Endothelial cell of umbilical vein (primary cell): ENCODE measurements around the gene TMEM138. TPM values are rescaled to one million over a fixed set of nuclear protein-coding genes. Genes with fewer than 3 reads are reported as not detected.

ENCODE experiments used
- BruUV-seq: library from RNA; stranded (reverse); fragments of 400-500 nt; replicated peaks from 2 replicates; lab custom pipeline; 2021; lab: Mats Ljungman, UMichigan
- CTCF ChIA-PET: fragments of 300-600, 350-600 bp; sonication (Branson Sonifier 250); formaldehyde crosslinking; loops from one replicate; lab custom pipeline; 2021; ENCODE audit warnings: antibody characterized with exemption, inconsistent platforms; lab: Charles Lee
- POLR2A ChIA-PET: fragments of 300-600, 350-600 bp; sonication (Branson Sonifier 250); formaldehyde crosslinking; loops from one replicate; lab custom pipeline; 2021; ENCODE audit warnings: antibody characterized with exemption, inconsistent platforms; lab: Charles Lee
- DNase-seq: peaks from one replicate; pipeline ENCODE4 v3.0.0-alpha.2; 2011; ENCODE audit warnings: low read depth, low spot score
- FAIRE-seq: peaks from 2 replicates; lab custom pipeline; 2011; peaks lifted over from hg19 to GRCh38; lab: Jason Lieb, UNC
- H2AFZ ChIP-seq: 2 replicates; pipeline ENCODE4 v1.6.0; 2012; ENCODE audit warnings: low read depth, low read length, control low read depth, inconsistent platforms
- H3K27ac ChIP-seq: 2 replicates; pipeline ENCODE4 v1.5.1; 2011; ENCODE audit warnings: low read depth, mild to moderate bottlenecking, control low read depth, low read length, moderate library complexity; ENCODE audit not compliant: insufficient read depth
- H3K27me3 ChIP-seq, 2 experiments: 2 replicates each; pipeline versions ENCODE4 v1.6.0 to v1.6.1; 2011; ENCODE audit warnings: low read length in 2 of 2, mixed read lengths in 1 of 2; ENCODE audit not compliant: control insufficient read depth in 2 of 2, insufficient read depth in 2 of 2
- H3K36me3 ChIP-seq, 2 experiments: 2 replicates in 1 of 2; 3 replicates in 1 of 2; pipeline ENCODE4 v1.5.1; 2011; ENCODE audit warnings: low read length in 2 of 2, mild to moderate bottlenecking in 1 of 2, moderate library complexity in 1 of 2; ENCODE audit not compliant: control insufficient read depth in 2 of 2, insufficient read depth in 2 of 2; ENCODE audit errors: extremely low read depth in 1 of 2
- H3K4me1 ChIP-seq: 3 replicates; pipeline ENCODE4 v1.5.1; 2011; ENCODE audit warnings: mild to moderate bottlenecking, low read length; ENCODE audit not compliant: control insufficient read depth, insufficient read depth; ENCODE audit errors: extremely low read depth
- H3K4me2 ChIP-seq: 2 replicates; pipeline ENCODE4 v1.6.1; 2011; ENCODE audit warnings: low read length, control low read depth, mixed read lengths; ENCODE audit not compliant: insufficient read depth
- H3K4me3 ChIP-seq, 3 experiments: fragments of 200-600 bp in 1 of 3; sonication (generic), shearing (Covaris generic) in 1 of 3; replicated peaks in 1 of 3; 2 replicates each; pipeline ENCODE4 v1.5.1; 2011 to 2016; ENCODE audit warnings: control low read depth in 3 of 3, low read length in 3 of 3, mild to moderate bottlenecking in 2 of 3, inconsistent platforms in 1 of 3, low read depth in 1 of 3, moderate library complexity in 1 of 3; ENCODE audit not compliant: insufficient read depth in 1 of 3
- H3K79me2 ChIP-seq: 2 replicates; pipeline ENCODE4 v1.6.0; 2012; ENCODE audit warnings: low read length, inconsistent platforms; ENCODE audit not compliant: control insufficient read depth, insufficient read depth
- H3K9ac ChIP-seq: replicated peaks from 2 replicates; pipeline ENCODE3; 2011; ENCODE audit warnings: low read length, control low read depth; ENCODE audit not compliant: insufficient read depth; ENCODE audit errors: extremely low read depth
- H3K9me1 ChIP-seq: replicated peaks from 3 replicates; pipeline ENCODE4 v1.6.0; 2011; ENCODE audit warnings: mild to moderate bottlenecking, low read length; ENCODE audit not compliant: control insufficient read depth, insufficient read depth; ENCODE audit errors: extremely low read depth
- H3K9me3 ChIP-seq: replicated peaks from 2 replicates; pipeline ENCODE4 v1.5.1; 2012; ENCODE audit warnings: low read length, inconsistent platforms; ENCODE audit not compliant: control insufficient read depth, insufficient read depth
- H4K20me1 ChIP-seq: replicated peaks from 2 replicates; pipeline ENCODE3; 2011; ENCODE audit warnings: mild to moderate bottlenecking, low read length; ENCODE audit not compliant: control insufficient read depth, insufficient read depth; ENCODE audit errors: extremely low read depth
- EZH2 ChIP-seq: IDR thresholded peaks from 2 replicates; pipeline ENCODE4 v1.6.1; 2012; ENCODE audit warnings: borderline replicate concordance, low read depth, mild to moderate bottlenecking, moderate library complexity, low read length, inconsistent platforms; ENCODE audit not compliant: severe bottlenecking
- FOS ChIP-seq: IDR thresholded peaks from 2 replicates; pipeline ENCODE4 v1.6.1; 2011; ENCODE audit warnings: mild to moderate bottlenecking, low read length, moderate library complexity, borderline replicate concordance; ENCODE audit not compliant: insufficient read depth
- GATA2 ChIP-seq: IDR thresholded peaks from 2 replicates; pipeline ENCODE4 v1.7.0; 2011; ENCODE audit warnings: low read depth, mild to moderate bottlenecking, moderate library complexity, mixed read lengths, low read length; ENCODE audit not compliant: insufficient read length, insufficient read depth
- JUN ChIP-seq: IDR thresholded peaks from 2 replicates; pipeline ENCODE4 v1.6.1; 2011; ENCODE audit warnings: borderline replicate concordance, low read depth; ENCODE audit not compliant: insufficient read length, insufficient read depth
- MYC ChIP-seq: IDR thresholded peaks from one replicate; pipeline ENCODE4 v1.6.1; 2011; ENCODE audit warnings: mild to moderate bottlenecking, low read depth, low read length
- POLR2A ChIP-seq: IDR thresholded peaks from 2 replicates; pipeline ENCODE4 v1.6.1; 2012; ENCODE audit warnings: low read depth, mild to moderate bottlenecking, control low read depth, low read length
- POLR2AphosphoS5 ChIP-seq: IDR thresholded peaks from 2 replicates; pipeline ENCODE4 v1.6.1; 2012; ENCODE audit warnings: low read depth, mild to moderate bottlenecking, control low read depth, low read length, moderate library complexity; ENCODE audit not compliant: insufficient read depth
- dilution Hi-C: fragments of 300-500 bp; cut with MboI; formaldehyde crosslinking; loops from one replicate; pipeline ENCODE4 v1.15.0; 2019; ENCODE audit warnings: low sequenced_read_pairs; ENCODE audit not compliant: extremely low pct_ligation_motif_present
- intact Hi-C: fragments of 100-400 bp; cut with micrococcal nuclease; formaldehyde crosslinking; loops from one replicate; pipeline ENCODE4 v1.10.0; 2022
- polyA plus RNA-seq, 4 experiments: library from polyadenylated mRNA; depleted of rRNA in 3 of 4; stranded (reverse) in 3 of 4; unstranded in 1 of 4; fragments of >200 nt; gene quantifications; 2 replicates each; pipeline versions ENCODE4 v1.2.1 to v1.2.3, GENCODE V29; 2011 to 2012; ENCODE audit warnings: missing spikeins in 1 of 4
- total RNA-seq: library from RNA; stranded (reverse); gene quantifications from 2 replicates; pipeline ENCODE4 v1.2.3, GENCODE V29; 2021
- TF ChIP-seq, protein P1 (sequence below): IDR thresholded peaks from 2 replicates; pipeline ENCODE4 v1.6.1; 2011; ENCODE audit not compliant: insufficient read depth, insufficient read length
- TF ChIP-seq, protein P2 (sequence below), 2 donors: IDR thresholded peaks; 1 replicate in 1 of 2; 2 replicates in 1 of 2; pipeline ENCODE4 v1.5.1; 2011; ENCODE audit warnings: low read length in 2 of 2, mild to moderate bottlenecking in 2 of 2, moderate library complexity in 2 of 2, control low read depth in 1 of 2, inconsistent platforms in 1 of 2, low read depth in 1 of 2; ENCODE audit not compliant: insufficient read depth in 1 of 2; ENCODE audit errors: extremely low read depth in 1 of 2

Gene TMEM138
- total and polyA plus RNA-seq, 2 donors (not counting 3 experiments of a cell fraction or from before 2014, with no cell fraction given): 37.9 to 60.0 TPM

DNA sequence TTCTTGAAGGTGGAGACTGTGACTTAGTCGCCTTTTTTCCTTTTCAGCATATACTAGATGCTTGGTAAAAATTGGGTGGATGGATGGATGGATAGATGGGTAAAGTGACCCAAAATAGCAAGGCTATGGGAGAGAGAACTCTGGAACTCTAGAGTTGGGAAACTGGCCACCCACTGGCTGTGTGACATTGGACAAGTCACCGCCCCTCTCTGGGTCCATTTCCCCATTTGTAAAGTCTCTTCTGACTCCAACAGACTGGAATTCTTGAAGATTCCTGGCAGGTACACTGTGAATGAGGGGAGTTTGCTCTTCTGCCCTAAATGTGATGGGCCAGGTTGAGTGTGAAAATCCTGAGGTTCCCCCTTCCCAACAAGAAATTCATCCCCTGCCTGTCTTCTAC is 21.2 kb upstream of the TMEM138 start:
- POLR2A ChIA-PET: no interaction called here
- no peaks in the 10 kb centered on the region for H3K79me2 ChIP-seq
- BruUV-seq: no TSS peak
- H3K36me3 ChIP-seq: peaks cover 0 to 2% of the 10 kb centered on the region in 2 experiments
- H3K9me1 ChIP-seq: no peaks in the 10 kb centered on the region
- FAIRE-seq (no peak), DNase-seq (no peak)
- H3K9ac ChIP-seq: no peak overlapping the region
- intact Hi-C loops: no loop called here
- no peak overlapping the region for H3K4me3 ChIP-seq
- no peak overlapping the region for H2AFZ ChIP-seq
- H3K4me2 ChIP-seq: no peak overlapping the region
- no peak overlapping the region for H3K27ac ChIP-seq
- CTCF ChIA-PET: interaction anchor here (2.4 kb wide), 1 partner anchor 45 kb away, joined by 12 read pairs; no protein-coding TSS in a partner anchor
- no peaks in the 10 kb centered on the region for H3K4me1 ChIP-seq
- dilution Hi-C loops: no loop called here
- no peaks in the 10 kb centered on the region for H4K20me1 ChIP-seq
- H3K27me3 ChIP-seq: no peaks in the 10 kb centered on the region
- H3K9me3 ChIP-seq: no peaks in the 10 kb centered on the region
- TF ChIP-seq, protein P1, sequence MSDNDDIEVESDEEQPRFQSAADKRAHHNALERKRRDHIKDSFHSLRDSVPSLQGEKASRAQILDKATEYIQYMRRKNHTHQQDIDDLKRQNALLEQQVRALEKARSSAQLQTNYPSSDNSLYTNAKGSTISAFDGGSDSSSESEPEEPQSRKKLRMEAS: no peak
- TF ChIP-seq, protein P2, sequence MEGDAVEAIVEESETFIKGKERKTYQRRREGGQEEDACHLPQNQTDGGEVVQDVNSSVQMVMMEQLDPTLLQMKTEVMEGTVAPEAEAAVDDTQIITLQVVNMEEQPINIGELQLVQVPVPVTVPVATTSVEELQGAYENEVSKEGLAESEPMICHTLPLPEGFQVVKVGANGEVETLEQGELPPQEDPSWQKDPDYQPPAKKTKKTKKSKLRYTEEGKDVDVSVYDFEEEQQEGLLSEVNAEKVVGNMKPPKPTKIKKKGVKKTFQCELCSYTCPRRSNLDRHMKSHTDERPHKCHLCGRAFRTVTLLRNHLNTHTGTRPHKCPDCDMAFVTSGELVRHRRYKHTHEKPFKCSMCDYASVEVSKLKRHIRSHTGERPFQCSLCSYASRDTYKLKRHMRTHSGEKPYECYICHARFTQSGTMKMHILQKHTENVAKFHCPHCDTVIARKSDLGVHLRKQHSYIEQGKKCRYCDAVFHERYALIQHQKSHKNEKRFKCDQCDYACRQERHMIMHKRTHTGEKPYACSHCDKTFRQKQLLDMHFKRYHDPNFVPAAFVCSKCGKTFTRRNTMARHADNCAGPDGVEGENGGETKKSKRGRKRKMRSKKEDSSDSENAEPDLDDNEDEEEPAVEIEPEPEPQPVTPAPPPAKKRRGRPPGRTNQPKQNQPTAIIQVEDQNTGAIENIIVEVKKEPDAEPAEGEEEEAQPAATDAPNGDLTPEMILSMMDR (IDR thresholded peaks at IDR 0.05; ENCODE audit: extremely low read depth in 1 of 2, insufficient read depth in 1 of 2, low read depth in 1 of 2, low read length in 2 of 2): no peak
- TF ChIP-seq MYC (no peak), FOS (no peak), POLR2AphosphoS5 (no peak), GATA2 (no peak), EZH2 (no peak), POLR2A (no peak), JUN (no peak)
